H1 (cell line): ENCODE results near the gene IL13. TPM values are rescaled to one million over a fixed set of nuclear protein-coding genes. Genes with fewer than 3 reads are reported as not detected.

Source experiments
- CHD7 ChIP-seq: fragments of 300-600 bp; sonication (generic); IDR thresholded peaks from 2 replicates; pipeline ENCODE4 v1.7.1; 2012; ENCODE audit warnings: low read length, moderate library complexity, mild to moderate bottlenecking, inconsistent platforms; ENCODE audit not compliant: insufficient replicate concordance
- KDM4A ChIP-seq: IDR thresholded peaks from one replicate; pipeline ENCODE4 v1.7.1; 2012; ENCODE audit warnings: low read depth, mild to moderate bottlenecking, moderate library complexity, low read length, inconsistent platforms; ENCODE audit not compliant: severe bottlenecking
- polyA plus RNA-seq, 7 experiments: library from polyadenylated mRNA; depleted of rRNA in 3 of 7; stranded (reverse) in 5 of 7; unstranded in 2 of 7; fragments of >200 nt in 5 of 7; fragments of 200-250 nt in 2 of 7; gene quantifications; 1 replicate in 5 of 7; 2 replicates in 1 of 7; 4 replicates in 1 of 7; pipeline versions ENCODE4 v1.2.1 to v1.2.3, GENCODE V29; 2011 to 2013; ENCODE audit warnings: missing spikeins in 2 of 7, mixed read lengths in 2 of 7
- total RNA-seq: library from RNA; stranded (reverse); fragmentation: NEBNext Ultra II Directional; extraction: Animal tissue kit (Norgen Biotek cat#: 25700); gene quantifications from 2 replicates; pipeline ENCODE4 v1.2.1, GENCODE V29; 2021

Gene IL13
- total and polyA plus RNA-seq, 2 of the 8 experiments (the other 6 are each of a cell fraction or from before 2014, with no cell fraction given): not detected

GRCh38 chr5:132681476-132681831, 23.5 kb downstream of the IL13 start (continued):
- TF ChIP-seq CHD7 (no peak), KDM4A (no peak)
